MG63 (cell line): ENCODE results near the gene CENPM. TPM values are rescaled to one million over a fixed set of nuclear protein-coding genes. Genes with fewer than 3 reads are reported as not detected.
A peak's percentile ranks its signal among the peaks of the same experiment; 100 is the strongest.

Experiments used
- DNase-seq: peaks from one replicate; pipeline ENCODE4 v3.0.0-alpha.2; 2020
- H3K27me3 ChIP-seq: fragments of 250-450 bp; sonication (Bioruptor Pico); 2 replicates; pipeline ENCODE4 v1.5.1; 2020; ENCODE audit warnings: mild to moderate bottlenecking, moderate library complexity
- H3K36me3 ChIP-seq: fragments of 250-450 bp; sonication (Bioruptor Pico); 2 replicates; pipeline ENCODE4 v1.5.1; 2020; ENCODE audit warnings: mild to moderate bottlenecking, moderate library complexity
- H3K4me3 ChIP-seq: fragments of 250-450 bp; sonication (Bioruptor Pico); 2 replicates; pipeline ENCODE4 v1.5.1; 2020; ENCODE audit warnings: mild to moderate bottlenecking, moderate library complexity
- H3K9me3 ChIP-seq: fragments of 250-450 bp; sonication (Bioruptor Pico); 2 replicates; pipeline ENCODE4 v1.5.1; 2020; ENCODE audit warnings: mild to moderate bottlenecking, moderate library complexity
- total RNA-seq: library from RNA; depleted of rRNA; stranded (reverse); fragments of >200 nt; shearing (Covaris generic); gene quantifications from 2 replicates; pipeline ENCODE4 v1.2.3, GENCODE V29; 2014; ENCODE audit warnings: low replicate concordance

The CENPM gene
- total RNA-seq, 1 experiment from 2014 or later = 60.6 TPM

DNA sequence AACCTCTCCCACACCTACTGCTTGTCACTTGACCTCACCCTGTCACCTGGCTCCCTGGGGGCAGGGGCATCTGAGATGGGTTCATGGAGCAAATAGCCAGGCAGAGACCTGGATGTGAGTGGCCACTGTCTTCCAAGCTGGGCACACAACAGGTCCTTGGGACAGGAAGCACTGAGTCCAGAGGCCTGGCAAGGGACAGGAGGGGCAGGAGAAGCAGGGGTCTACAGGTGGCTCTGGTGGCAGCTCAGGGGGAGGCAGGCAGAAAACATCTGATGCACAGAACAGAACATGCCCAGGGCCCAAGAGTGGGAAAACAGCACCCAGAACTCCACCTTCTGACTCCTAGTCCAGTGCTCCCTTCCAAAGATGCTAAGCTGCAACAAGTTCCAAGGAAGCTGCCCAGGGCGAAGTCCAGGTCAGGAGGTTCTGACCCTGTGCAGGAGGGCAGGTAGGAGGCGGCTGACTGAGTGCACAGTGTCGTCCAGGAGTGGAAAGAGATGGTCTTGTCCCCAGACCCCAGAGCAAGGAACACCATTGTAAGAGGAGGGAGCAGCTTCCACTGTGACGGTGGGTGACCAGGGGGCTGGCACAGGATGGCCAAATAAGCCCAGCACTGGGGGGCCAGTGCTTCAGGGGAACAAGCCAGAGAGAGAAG lies 23.9 kb downstream of the CENPM start:
- Histone ChIP-seq H3K4me3 (no peak overlapping the region), H3K9me3 (no peaks in the 10 kb centered on the region), H3K36me3 (no peaks in the 10 kb centered on the region), H3K27me3 (no peaks in the 10 kb centered on the region)
- no peak for DNase-seq

DNA sequence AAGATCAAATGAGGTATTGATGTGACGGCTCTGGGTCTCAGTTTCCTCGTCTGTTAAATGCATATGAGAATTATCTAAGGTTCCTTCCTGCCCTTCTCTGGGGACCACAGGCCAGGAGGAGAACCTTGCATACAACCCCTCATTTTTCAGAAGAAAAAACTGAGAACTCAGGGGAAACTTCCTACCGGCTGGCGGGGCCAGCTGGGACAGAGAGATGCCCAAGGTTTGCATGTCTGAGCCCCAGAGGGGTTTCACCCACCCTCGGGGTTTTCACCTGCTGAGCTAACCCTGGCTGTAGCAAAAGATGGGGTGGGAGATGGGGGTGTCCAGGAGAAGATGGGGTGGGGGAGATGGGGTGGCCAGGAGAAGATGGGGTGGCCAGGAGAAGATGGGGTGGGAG lies 24.6 kb downstream of the CENPM start:
- H3K27me3 ChIP-seq = no peaks in the 10 kb centered on the region
- H3K9me3 ChIP-seq = no peaks in the 10 kb centered on the region
- no peak overlapping the region for H3K4me3 ChIP-seq
- DNase-seq = no peak
- H3K36me3 ChIP-seq = no peaks in the 10 kb centered on the region

DNA sequence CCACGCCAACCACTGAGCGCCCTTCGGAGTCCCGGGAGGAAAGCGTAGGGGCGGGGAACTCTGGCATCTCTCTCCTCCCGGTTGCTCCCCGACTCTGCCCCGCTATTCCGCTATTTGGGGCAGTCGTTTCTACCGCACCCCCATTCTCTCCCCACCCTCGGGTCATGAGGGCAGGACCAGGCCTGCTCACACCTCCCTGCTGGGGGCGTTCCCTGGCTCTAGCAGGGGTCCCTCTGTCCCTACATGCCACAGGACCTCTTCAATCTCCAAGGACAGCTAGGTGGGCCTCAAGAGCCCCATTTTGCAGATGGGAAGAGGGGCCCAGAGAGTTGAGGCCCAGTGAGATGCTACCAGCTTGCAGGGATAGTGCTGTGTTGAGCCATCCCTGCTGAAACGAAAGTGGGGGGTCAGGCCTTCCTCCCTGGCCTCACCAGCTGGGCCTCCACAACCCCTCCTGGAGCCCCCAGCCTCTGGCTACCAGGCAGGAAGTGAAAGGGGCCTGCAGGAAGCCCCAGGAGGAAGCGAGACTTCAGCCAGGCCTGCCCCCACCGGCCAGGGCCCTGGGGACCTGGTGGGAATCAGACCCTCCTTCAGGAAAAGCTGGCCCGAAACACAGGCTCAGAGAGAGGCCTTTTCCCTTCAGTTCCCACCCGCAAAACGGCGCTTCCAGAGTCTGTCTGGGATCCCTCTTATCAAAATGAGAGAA lies 26.5 kb downstream of the CENPM start:
- Histone ChIP-seq H3K36me3 (no peaks in the 10 kb centered on the region), H3K4me3 (no peak overlapping the region), H3K9me3 (no peaks in the 10 kb centered on the region), H3K27me3 (peaks cover 8% of the 10 kb centered on the region)
- DNase-seq = no peak

DNA sequence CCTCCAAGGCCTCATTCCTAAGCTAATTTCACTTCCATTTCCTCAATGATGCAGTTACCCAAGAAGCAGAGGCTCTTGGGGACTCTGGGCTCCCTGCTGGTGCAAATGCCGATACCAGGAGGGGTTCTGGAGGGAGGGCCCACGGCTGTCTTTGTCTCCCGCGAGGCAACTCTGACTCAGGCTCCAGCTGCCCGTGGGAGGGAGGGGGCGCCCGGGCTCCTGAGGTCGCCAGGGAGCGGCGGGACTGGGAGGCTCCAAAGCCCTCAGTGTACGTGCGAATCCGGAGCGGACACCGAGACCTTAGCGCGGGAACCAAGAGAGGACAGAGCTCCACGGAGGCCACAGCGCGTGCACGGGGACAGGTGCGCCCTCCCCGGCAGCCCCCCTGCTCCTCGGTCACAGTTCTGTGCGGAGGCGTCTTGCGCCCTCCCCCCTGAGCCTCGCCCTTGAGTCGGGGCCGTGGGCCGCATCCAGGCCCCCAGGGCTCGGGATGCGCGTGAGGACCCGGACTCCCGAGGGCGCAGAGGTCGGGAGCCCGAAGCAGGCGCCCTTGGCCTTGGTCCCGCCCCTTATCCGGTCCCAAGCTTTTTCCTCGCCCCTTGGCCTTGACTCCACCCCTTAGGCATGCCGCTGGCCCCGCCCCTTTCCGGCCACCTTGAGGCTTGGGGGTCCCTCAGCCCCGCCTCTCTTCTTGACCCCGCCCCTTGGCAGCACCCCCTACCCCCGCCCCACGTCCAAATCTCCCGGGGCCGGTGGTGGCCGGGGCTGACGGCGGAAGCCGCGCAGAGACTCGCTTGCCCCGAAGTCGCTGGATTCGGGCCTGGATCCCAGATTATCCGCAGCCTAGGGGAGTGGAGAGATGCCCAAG lies 27.4 kb downstream of the CENPM start:
- H3K4me3 ChIP-seq = no peak overlapping the region
- H3K27me3 ChIP-seq = peaks cover 12% of the 10 kb centered on the region
- no peaks in the 10 kb centered on the region for H3K9me3 ChIP-seq
- H3K36me3 ChIP-seq = no peaks in the 10 kb centered on the region
- peak; percentile 34 for DNase-seq

DNA sequence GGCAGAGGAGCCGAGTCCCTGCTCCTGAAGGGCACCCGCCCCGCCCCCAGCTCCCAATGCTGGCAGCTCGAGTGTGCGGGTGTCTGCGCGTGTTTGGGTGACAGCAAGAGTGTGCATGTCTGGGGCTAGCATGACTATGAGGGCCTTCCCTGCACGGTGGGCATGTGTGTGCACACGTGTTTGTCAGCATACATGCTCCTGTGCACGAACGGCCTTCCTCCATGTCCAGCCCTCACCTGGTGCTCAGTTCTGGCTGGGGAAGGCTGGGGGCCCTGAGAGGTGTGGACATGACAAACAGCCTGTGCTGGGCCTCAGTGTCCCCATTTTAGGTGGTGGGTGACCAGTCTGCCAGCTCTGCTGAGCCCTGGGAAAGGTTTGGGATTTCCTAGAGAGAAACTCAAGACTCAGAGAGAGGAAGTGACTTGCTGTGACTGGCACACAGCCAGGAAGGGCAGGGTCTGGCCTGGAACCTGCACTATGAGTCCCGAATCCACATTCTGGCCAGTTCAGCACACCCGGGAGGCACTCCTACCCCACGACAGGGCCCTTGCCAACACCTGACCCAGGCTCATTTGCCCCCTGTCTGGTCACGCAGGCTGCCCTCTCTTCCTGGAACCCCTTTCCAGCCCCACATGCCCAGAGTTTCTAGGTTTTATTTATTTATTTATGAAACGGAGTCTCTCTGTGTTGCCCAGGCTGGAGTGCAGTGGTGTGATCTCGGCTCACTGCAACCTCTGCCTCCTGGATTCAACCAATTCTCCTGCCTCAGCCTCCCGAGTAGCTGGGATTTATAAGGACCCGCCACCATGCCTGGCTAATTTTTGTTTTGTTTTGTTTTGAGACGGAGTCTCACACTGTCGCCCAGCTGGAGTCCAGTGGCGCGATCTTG lies 28.8 kb downstream of the CENPM start:
- peak; percentile 78 for DNase-seq
- Histone ChIP-seq H3K9me3 (no peaks in the 10 kb centered on the region), H3K27me3 (peaks cover 16% of the 10 kb centered on the region), H3K36me3 (no peaks in the 10 kb centered on the region), H3K4me3 (no peak overlapping the region)

DNA sequence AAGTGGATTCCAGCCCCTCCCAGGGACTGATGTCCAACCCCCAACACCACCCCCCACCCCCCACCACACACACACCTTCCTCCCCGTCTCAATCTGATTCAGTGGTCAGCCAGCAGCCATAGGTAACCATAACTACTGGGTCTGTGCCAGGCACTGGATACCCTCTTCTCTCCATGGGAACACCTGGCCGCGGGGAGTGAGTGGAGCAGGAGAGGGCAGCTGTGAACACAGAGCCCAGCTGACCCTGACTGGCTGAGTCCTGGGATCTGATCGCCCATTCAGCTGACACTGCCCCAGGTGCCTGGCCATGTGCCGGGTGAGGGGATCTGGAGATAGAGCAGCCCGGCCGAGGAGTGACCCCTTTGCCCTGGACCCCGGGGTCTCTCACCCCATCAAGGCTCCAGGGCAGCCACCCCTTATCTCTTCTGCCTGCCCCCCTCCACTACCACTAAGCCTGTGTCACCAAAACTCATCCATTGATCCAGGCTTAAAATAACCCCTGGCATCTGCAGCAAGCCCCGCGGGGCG lies 29.5 kb downstream of the CENPM start:
- Histone ChIP-seq H3K36me3 (no peaks in the 10 kb centered on the region), H3K4me3 (no peak overlapping the region), H3K9me3 (no peaks in the 10 kb centered on the region), H3K27me3 (peaks cover 19% of the 10 kb centered on the region)
- DNase-seq = no peak

DNA sequence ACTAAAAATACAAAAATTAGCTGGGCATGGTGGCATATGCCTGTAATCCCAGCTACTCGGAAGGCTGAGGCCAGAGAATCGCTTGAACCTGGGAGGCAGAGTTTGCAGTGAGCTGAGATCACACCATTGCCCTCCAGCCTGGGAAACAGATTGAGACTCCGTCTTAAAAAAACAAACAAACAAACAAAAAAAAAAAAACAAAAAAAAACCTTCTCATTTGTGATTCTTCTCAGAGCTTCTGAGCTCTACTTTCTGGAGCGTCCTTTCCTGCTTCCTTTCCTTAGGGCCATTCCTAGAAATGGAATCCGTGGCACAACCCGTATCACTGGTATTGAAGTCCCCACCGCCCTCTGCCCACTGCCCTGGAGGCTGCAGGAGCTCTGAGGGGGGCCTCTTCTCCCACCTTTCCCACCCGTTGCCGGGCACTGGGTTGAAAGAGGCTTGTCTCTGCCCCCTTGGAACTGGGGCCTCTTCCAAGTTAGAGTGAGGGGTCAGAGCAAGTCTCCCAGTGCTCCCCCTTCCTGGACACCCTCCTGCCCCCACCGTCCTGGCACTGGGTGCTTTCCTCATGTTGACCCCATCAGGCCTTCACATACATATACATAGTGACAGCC lies 30.1 kb downstream of the CENPM start:
- H3K27me3 ChIP-seq = peaks cover 19% of the 10 kb centered on the region
- H3K4me3 ChIP-seq = no peak overlapping the region
- no peak for DNase-seq
- H3K36me3 ChIP-seq = no peaks in the 10 kb centered on the region
- H3K9me3 ChIP-seq = no peaks in the 10 kb centered on the region

DNA sequence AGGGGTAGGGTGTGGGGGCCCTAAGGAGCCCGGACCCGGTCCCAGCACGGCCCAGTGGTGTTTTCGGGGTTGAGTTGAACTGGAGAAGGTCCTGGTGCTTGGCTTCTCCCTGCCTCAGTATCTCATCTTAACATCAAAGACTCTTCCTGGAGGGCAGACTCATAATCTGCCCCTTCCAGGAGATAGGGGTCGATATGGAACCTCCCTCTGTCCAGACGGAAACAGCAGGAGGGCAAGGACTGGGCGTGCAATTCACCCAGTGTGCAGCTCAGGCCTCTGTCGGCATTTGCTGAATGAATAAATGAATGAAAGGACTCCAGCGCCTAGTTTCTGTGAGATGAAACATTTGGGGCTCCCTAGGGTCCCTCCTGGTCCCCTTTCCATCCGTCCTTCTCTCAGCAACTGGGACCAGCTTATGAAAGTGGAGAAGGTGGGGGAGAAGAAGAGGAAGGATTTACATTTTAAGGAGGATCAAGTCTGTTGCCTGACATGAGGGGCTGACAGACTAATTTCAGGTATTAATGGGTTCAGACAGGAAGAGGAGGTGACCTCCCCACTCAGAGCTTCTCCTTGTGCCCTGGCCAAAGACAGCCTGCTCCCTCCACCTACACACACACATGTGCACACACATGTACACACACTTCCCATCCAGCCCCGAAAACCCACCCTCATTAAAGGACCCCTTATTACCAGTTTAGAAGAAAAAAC lies 31.0 kb downstream of the CENPM start:
- Histone ChIP-seq H3K27me3 (peaks cover 19% of the 10 kb centered on the region), H3K9me3 (no peaks in the 10 kb centered on the region), H3K36me3 (no peaks in the 10 kb centered on the region), H3K4me3 (no peak overlapping the region)
- no peak for DNase-seq

DNA sequence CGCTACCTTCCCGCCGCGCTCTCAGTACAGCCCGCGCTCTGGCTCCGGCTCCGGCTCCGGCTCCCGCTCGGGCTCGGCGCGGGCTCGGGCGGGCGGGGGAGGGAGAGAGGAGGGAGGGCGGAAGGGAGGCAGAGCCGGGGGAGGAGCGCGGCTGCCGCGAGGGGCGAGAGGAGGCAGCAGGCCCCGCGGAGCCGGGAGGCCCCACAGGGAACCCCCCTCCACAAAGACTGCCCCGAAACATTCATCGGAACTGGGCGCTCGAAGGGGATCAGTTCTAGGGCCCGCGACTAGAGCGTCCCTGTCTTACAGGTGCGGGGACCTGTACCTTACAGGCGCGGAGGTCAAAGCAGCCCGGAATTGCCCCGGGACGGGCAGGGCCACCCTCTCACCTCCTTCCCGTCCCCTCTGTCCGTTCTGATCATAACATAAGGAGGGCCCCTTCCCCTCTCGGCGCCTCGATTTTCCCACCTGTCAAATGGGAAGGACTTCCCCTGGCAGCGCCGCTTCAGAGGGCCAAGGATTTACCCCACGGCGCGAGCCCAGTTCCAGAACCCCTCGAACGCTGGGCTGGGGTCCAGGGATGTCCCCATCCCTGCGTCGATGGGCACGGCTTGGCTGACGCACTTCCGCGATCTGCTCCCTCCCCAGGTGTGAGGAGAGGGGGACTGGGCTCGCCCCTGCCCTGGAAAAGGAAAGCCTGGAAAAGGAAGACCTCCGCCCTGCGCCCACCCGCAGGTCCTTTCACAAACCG lies 31.7 kb downstream of the CENPM start, which contains the start of gene SHISA8:
TSS of gene SHISA8 (minus strand) at position 40 of the 751 bp plus-strand sequence. CDS start 407 bp downstream, outside the sequence.
- H3K36me3 ChIP-seq = no peaks in the 10 kb centered on the region
- no peaks in the 10 kb centered on the region for H3K9me3 ChIP-seq
- no peak within 1 kb of the TSS for H3K4me3 ChIP-seq
- peaks cover 19% of the 10 kb centered on the region for H3K27me3 ChIP-seq
- DNase-seq = peak; percentile 39

DNA sequence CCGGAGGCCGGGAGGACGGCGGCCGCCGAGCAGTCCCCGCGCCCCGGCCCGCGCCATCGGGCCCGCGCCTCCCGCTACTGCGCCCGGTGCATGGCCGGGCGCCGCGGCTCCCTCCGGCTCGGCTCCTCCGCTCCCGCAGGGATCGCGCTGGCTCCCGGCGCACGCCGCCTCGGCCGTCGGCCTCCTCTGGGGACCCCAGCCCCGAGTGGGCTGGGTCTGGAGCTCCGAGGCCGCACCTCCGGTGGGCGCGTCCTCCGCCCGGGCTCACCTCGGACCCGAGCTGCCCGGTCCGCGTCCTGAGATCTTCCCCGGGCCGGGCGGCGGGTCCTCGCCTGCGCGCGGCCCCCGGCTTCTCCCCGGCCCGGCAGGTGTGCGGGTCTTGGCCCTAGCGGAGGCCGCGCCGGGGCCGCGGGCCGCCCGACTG lies 32.3 kb downstream of the CENPM start:
- Histone ChIP-seq H3K36me3 (no peaks in the 10 kb centered on the region), H3K4me3 (no peak overlapping the region), H3K9me3 (no peaks in the 10 kb centered on the region), H3K27me3 (peaks cover 19% of the 10 kb centered on the region)
- no peak for DNase-seq

DNA sequence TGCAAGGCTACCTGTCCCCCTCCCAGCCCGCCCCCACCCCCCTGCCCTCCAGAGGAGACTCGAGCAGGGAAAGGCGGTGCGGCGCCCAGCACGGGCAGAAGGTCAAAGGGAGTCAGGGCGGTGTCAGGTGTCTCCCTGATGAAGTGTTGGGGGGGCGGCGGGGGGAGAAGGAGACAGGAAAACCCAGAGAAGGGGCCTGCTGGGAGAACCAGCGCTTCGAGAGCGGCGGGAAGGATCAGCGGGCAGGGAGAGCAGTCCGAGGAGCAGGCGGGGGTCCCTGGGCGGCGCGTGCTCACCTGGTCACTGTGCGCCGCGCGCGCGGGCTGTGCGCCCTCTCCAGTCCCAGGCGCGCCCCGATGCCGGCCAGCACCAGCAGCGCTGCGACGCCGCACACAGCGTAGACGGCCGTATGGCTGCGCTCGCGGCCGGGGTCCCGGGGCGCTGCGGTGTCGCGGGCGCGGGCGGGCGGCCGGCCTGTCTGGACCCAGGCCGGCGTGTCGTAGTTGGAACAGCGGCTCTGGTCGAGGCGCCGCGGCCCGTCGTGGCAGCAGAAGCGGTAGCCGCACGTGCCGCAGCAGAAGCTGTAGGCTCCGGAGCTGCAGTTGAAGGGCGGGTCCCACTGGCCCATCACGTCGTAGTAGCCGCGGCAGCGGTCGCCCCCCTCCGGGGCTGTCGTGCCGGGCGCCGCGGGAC lies 33.0 kb downstream of the CENPM start:
- H3K36me3 ChIP-seq = no peaks in the 10 kb centered on the region
- H3K27me3 ChIP-seq = peaks cover 19% of the 10 kb centered on the region
- no peak overlapping the region for H3K4me3 ChIP-seq
- no peak for DNase-seq
- H3K9me3 ChIP-seq = no peaks in the 10 kb centered on the region

DNA sequence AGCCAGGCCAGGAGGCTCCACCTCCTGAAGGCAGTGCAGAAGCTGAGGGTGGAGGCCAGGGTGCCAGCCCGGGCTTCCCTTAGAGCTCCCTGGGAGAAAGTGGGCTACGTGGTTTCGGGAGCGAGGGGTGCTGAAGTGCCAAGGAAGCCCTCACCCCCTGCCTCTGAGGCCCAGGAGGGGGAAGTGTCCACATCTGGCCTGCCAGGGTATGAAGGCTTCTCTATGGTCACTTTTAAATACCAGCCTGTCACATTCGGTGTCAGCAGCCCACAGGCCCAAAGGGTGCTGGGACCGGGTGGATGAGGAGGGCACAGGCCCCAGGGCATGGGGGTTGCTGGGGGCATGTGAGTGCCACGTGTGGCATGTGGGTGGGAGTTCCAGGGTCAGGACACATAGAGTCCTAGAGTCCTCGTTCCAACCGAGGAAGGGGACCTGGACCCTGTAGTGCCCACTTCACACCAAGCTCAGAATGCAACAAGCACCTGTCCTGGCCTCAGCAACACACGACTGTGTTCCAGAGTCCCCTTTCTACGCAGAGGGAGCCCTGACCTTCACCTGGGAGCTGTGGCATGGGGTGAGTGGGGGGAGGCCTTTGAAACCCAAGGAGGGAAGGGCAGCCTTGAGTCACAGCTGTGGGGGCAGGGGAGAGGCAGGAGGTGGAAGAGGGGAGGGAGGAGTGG lies 33.8 kb downstream of the CENPM start:
- no peak for DNase-seq
- H3K36me3 ChIP-seq = no peaks in the 10 kb centered on the region
- H3K27me3 ChIP-seq = peaks cover 19% of the 10 kb centered on the region
- H3K9me3 ChIP-seq = no peaks in the 10 kb centered on the region
- H3K4me3 ChIP-seq = no peak overlapping the region

DNA sequence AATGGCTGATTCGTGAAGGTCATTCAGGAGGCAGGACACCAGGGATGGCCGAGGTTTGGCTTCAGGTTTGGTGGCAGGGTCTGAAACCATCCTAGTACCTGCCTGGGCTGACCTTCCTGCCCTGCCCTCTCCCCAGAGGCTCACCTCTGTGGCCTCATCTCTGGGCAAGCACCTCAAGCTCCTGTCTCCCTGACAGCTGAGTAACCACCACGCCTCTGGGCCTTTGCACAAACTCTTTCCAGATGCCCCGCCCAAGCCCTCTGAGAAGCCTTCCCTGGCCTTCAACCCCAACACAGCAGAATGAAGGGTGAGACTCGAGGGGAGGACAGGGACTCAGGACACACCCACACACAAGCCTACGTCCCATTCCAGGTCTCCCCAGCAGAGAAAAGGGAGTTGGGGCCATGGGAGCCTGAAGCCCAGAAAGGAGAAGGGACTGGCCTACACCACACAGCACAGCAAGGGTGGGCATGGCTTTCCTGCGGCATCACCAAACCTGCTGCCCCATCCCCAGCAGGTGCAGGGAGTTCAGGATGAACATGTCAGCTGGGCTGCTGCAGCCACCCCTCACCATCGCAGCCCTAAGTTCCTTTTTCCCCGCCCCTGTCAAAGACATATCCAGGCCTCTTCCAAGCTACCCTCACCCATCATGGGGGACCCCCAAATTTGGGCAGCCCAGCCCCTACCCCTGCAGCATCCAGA lies 34.5 kb downstream of the CENPM start:
- Histone ChIP-seq H3K4me3 (no peak overlapping the region), H3K36me3 (no peaks in the 10 kb centered on the region; the same call in 1 of the 2 replicates), H3K9me3 (no peaks in the 10 kb centered on the region), H3K27me3 (peaks cover 19% of the 10 kb centered on the region)
- DNase-seq = no peak
